Skin of body (tissue), 2 donors: ENCODE measurements around the gene CEP128. TPM values are rescaled to one million over a fixed set of nuclear protein-coding genes. Genes with fewer than 3 reads are reported as not detected.

Experiments
- DNase-seq: peaks from one replicate; lab custom pipeline; 2025; lab: John Stamatoyannopoulos, UW
- total RNA-seq: library from RNA; depleted of rRNA; stranded (reverse); fragments of >200 nt; gene quantifications from one replicate; pipeline ENCODE4 v1.2.3, GENCODE V29; 2014

The CEP128 gene
- total RNA-seq, 1 donor from 2014 or later: 11.8 TPM

- no peak for DNase-seq
Observed at GRCh38 chr14:80776657-80777056, 164.9 kb downstream of the CEP128 start.

DNA sequence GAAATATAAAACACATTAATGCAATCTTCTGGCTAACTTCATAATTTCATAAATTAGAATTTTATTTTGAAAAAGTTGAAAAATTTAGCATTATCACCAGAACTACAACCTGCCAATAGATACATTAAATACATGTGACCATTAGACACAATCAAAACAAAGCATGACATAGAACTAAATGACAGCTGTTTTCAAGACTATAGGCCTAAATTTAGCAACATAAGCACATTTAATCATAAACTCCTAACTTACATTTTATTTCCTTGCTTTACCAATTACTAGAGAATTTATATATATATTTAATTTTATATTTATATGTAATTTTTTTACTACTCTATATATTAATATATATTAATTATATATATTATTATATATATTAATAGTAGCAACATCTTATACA is 165.4 kb downstream of the CEP128 start:
- no peak for DNase-seq

- no peak for DNase-seq
Observed at GRCh38 chr14:80772504-80772903, 169.0 kb downstream of the CEP128 start.

DNA sequence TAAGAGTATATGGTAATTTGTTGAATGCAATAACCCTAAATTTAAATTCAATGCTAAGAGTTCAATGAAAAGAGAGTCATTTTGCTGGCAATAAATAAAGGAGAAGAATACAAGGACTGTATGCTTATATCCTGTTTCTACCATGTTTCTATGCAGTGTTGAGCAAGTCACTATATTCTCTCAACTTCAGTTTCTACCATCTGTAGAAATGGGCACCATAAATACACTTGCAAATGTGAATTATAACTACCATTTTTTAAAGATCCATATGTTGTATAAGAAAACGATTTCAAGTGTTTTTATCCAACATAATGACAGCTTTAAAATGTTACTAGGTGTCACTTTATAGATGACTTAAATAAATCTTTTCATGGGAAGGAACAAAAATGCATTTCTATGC is 170.3 kb downstream of the CEP128 start:
- DNase-seq: no peak

DNA sequence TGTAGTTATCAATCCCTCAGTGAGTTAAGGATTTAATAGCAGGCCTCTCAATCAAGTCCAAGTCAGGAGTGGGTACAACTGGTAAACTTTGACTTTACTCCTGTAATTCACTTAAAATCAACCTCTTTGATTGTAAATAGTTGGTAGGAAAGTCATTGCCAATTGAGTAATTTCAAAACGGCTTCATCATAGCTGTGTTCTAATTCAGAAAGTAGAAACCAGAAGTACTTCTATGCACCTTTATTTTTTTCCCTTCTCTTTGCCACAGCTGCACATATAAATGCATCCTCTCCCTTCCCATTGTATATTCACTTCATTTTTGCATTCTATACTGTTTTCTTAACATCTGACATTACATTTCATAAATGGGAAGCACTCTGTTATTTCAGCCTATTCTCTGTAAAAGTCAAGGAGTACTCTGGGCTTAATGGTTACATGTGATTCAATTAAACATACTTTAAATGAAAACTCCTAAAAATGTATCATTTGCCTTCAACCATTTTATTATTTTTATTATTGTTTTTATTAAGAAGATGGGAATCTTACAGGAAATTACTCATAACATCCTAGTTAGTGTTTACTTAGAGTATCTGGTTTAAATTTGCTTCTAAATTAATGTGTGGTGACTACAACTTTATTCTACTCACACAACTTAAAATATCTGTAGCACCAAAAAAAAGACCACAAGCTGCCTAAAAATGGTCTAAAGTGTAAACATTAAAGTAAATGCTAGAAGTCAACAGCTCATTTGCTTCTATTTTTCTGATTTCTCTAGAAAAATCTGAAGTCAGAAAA is 171.2 kb downstream of the CEP128 start:
- no peak for DNase-seq

- DNase-seq: no peak
Observed at GRCh38 chr14:80768646-80769045, 172.9 kb downstream of the CEP128 start.

GRCh38 chr14:80764921-80765507 is 176.5 kb downstream of the CEP128 start:
- DNase-seq: no peak

GRCh38 chr14:80764496-80764895 is 177.0 kb downstream of the CEP128 start:
- DNase-seq: no peak

DNA sequence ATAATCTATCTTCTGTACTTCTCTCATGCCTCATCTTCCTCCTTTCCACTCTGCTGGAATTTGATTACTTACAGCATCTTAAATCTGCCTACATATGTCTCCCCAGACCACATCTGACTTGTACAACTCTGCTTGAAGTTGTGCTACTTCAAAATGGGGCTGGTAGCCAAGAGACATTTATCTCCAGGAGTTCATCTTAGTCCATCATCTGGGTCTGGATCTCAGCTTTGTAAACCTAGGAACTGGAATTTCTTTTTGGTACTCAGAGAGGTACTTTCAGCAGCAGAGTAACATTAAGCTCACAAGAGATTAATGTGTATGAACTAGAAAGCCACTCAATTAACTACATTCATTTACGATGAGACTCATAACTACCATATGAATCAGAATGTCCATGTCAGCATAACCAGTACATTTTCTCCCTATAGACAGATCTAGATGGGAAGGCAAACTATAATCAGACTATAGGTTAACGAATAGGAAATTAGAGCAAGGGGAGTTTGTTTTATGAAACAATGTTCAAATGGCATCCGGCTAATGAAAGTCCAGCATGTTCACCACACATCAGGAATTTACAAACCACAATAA is 178.8 kb downstream of the CEP128 start:
- DNase-seq: no peak

DNA sequence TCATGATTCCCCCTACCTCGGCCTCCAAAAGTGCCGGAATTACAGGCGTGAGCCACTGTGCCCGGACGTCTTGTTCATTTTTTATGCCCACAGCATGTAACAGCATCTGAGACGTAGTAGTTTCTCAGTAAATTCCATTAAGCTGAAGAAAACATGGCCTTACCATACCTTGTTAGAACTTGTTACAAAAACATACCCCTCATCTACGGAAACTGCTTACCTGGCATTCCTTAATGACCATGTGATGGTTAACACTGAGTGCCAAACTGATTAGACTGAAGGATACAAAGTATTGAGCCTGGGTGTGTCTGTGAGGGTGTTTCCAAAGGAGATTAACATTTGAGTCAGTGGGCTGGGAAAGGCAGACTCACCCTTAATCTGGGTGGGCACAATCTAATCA is 186.8 kb downstream of the CEP128 start:
- DNase-seq: no peak

DNA sequence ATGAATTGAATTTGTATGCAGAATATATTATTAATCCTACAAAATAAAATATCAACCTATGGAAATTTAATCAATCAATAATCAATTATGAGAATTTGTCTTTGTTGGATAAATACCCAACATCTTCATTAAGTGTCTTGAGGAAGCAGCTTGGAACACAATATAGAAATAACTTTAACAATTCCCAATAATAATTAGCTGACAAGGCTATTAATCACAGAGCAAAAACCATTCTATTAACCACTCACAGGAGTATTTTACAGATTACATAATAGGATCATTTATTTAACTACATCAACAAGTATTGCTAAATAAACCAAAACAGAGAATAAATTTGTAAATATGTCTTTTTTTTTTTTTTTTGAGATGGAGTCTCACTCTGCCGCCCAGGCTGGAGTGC is 190.3 kb downstream of the CEP128 start:
- no peak for DNase-seq

DNA sequence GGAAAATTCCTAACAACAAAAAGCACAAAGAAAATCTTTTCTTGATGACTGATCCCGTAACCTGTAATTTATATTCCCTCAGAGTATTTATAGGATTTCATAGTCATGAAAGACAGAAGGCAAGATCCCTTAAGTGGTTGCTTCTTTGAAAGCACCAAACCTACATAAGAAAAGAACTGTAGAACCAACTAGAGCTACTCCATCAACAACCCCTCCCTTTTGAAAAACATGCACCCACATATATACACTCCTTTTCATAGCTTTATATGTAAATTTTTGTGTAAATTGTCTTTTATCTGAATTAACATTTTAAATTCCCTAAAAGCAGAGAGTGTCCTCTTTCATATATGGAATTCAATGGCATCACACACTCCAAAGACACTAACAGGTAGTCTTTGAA is 215.3 kb downstream of the CEP128 start:
- DNase-seq: no peak

GRCh38 chr14:80718940-80719339 is 222.6 kb downstream of the CEP128 start:
- DNase-seq: no peak

DNA sequence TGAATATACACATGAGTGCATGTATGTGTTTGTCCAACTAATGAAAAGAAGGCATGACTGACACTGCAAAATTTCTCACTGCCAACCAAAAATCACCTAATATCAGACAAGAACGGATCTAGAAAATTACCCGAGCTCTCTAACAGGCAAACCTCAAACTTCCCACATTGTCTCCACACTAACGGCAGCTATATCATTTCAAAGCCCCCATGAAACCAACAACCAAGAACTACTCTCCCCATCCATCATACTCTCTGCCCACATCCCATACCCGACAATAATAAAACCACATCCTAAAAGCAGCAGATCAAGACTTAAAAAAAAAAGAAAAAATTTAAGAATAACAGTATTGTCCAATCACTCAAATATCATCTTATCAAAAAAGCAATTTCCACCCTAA is 227.1 kb downstream of the CEP128 start:
- no peak for DNase-seq

- DNase-seq: no peak
Observed at GRCh38 chr14:80713076-80713850, 228.3 kb downstream of the CEP128 start.

- DNase-seq: no peak
Observed at GRCh38 chr14:80705241-80705980, 236.1 kb downstream of the CEP128 start.

GRCh38 chr14:80700601-80701000 is 240.9 kb downstream of the CEP128 start:
- no peak for DNase-seq

- DNase-seq: no peak
Observed at GRCh38 chr14:80699861-80700260, 241.7 kb downstream of the CEP128 start.

DNA sequence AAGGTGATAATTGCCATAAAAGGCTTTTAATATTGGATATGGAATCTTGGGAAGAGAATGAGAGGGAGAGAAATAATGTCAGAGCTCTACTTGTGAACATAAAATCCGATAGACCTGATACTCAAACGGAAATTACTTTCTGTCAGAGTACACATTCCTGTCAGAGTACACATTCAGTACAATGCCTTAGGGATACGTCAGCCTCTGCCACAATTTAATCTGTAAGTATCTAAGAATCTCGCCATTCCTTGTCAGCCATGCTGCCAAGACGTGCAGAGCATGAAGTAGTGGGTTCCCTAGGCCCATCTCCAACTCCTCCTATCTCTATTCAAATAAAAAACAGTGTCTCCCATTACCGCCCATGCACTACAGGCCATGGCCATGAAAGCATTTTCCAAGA is 242.6 kb downstream of the CEP128 start:
- DNase-seq: no peak

GRCh38 chr14:80695869-80696268 is 245.7 kb downstream of the CEP128 start:
- no peak for DNase-seq

GRCh38 chr14:80692903-80693302 is 248.6 kb downstream of the CEP128 start:
- no peak for DNase-seq
